PFSK-1 (cell line): ENCODE data around the gene KRT16.

ENCODE experiments used
- FOXP2 ChIP-seq: optimal IDR thresholded peaks from 2 replicates; pipeline ENCODE3; 2011; ENCODE audit warnings: borderline replicate concordance, control low read depth, inconsistent platforms; ENCODE audit not compliant: insufficient read depth; ENCODE audit errors: extremely low read length, extremely low read depth
- POLR2AphosphoS5 ChIP-seq: IDR thresholded peaks from 2 replicates; pipeline ENCODE4 v1.6.1; 2012; ENCODE audit warnings: low read depth, mild to moderate bottlenecking, control low read depth, low read length, moderate library complexity
- SIN3A ChIP-seq: IDR thresholded peaks from 2 replicates; pipeline ENCODE4 v1.6.1; 2012; ENCODE audit warnings: mild to moderate bottlenecking, low read length, moderate library complexity, borderline replicate concordance; ENCODE audit not compliant: insufficient read depth
- TAF1 ChIP-seq: IDR thresholded peaks from 2 replicates; pipeline ENCODE4 v1.6.1; 2012; ENCODE audit warnings: low read length, control low read depth, borderline replicate concordance; ENCODE audit not compliant: insufficient read depth
- TF ChIP-seq, protein P1 (sequence below), 2 experiments: IDR thresholded peaks; 2 replicates each; pipeline versions ENCODE4 v1.6.1 to v1.8.0; 2011 to 2012; ENCODE audit warnings: low read depth in 2 of 2, low read length in 2 of 2, control low read depth in 1 of 2, inconsistent platforms in 1 of 2, mild to moderate bottlenecking in 1 of 2, moderate library complexity in 1 of 2; ENCODE audit not compliant: insufficient read depth in 1 of 2

The KRT16 gene

DNA sequence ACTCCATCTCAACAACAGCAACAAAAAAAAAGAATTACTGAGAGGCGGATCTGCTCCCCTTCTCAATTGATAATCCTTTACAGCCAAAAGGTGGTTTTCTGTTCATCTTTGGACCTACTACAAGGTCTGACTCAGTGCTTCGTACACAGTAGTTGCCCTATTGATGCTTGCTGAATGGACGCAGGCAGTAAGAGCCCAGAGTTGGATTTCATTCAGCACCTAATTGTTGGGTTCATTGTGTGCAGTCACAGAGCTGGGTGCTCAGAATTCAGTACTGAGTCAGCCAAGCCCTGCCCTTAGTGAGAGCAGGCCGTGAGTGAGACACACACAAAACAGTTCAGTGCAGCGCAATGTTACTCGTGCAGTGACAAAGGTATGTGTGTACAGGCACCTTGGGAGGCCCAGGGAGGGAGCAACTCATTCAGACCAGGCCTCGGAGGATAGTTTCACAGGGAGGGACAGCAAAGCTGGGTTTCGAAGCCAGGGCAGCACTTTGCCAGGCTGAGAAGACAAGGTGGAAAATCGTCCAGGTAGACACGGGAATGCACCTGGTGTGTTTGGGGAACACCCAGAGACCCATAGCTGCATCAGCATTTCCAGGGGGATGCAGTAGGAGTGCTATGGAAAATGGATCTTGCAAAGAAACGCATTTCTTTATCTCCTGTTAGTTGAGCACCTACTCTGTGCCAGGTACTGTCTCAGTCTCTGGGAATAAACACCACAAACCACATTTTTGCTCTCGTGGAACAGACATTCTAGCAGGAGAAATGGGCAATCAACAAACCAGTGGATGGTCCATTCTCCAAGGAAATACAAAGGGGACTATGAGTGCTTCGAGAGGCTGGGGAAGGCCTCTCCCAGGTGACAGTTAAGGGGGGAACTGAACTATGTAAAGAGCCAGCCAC lies 29.9 kb upstream of the KRT16 start:
- TF ChIP-seq FOXP2 = no peak
- TF ChIP-seq POLR2AphosphoS5 = no peak
- TF ChIP-seq, protein P1, sequence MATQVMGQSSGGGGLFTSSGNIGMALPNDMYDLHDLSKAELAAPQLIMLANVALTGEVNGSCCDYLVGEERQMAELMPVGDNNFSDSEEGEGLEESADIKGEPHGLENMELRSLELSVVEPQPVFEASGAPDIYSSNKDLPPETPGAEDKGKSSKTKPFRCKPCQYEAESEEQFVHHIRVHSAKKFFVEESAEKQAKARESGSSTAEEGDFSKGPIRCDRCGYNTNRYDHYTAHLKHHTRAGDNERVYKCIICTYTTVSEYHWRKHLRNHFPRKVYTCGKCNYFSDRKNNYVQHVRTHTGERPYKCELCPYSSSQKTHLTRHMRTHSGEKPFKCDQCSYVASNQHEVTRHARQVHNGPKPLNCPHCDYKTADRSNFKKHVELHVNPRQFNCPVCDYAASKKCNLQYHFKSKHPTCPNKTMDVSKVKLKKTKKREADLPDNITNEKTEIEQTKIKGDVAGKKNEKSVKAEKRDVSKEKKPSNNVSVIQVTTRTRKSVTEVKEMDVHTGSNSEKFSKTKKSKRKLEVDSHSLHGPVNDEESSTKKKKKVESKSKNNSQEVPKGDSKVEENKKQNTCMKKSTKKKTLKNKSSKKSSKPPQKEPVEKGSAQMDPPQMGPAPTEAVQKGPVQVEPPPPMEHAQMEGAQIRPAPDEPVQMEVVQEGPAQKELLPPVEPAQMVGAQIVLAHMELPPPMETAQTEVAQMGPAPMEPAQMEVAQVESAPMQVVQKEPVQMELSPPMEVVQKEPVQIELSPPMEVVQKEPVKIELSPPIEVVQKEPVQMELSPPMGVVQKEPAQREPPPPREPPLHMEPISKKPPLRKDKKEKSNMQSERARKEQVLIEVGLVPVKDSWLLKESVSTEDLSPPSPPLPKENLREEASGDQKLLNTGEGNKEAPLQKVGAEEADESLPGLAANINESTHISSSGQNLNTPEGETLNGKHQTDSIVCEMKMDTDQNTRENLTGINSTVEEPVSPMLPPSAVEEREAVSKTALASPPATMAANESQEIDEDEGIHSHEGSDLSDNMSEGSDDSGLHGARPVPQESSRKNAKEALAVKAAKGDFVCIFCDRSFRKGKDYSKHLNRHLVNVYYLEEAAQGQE (IDR thresholded peaks at IDR 0.05; ENCODE audit: insufficient read depth in 1 of 2, low read depth in 2 of 2, low read length in 2 of 2) = no peak

DNA sequence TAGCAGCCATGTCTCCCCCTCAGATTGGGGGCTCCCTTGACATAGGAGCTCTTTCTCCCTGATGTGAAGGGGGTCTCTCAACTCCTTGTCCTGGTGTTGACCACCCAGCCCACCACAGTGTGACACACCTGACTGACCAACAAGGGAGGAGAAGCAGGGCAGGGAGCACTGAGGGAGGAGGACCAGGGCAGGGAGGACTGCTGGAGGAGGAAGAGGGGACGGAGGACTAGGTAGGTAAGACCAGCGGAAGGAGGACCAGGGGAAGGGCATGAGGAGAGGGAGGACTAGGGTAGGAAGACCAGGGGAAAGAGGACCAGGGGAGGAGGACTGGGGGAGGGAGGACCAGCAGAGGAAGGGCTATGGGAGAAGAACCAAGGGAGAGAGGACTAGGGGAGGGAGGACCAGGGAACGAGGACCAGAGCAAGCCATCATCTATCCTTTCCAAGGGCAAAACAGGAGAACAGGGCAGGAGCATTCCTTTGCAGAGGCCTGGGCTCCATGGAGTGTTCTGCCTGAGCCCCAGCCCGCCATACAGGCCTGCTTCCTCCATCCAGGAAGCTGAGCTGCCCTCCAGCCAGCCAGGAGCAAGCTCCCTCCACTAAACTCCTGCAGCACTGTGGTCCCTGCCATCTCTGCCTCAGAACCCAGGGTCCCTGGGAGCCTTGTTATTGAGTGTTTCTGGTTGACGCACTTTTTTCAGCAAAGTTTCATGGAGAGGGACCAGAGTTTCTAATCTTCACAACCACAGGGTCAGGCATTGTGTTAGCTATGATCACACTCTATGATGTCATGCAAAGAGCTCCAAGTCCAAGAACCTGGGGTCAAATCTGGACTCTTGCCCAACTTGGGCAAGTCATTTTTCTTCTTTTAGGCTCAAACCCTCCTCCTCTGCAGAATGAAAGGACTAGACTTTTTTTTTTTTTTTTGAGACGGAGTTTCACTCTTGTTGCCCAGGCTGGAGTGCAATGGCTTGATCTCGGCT lies 27.2 kb upstream of the KRT16 start:
- TF ChIP-seq FOXP2 (no peak), POLR2AphosphoS5 (no peak), SIN3A (no peak), TAF1 (no peak)
- TF ChIP-seq, protein P1 (IDR thresholded peaks at IDR 0.05; ENCODE audit: insufficient read depth in 1 of 2, low read depth in 2 of 2, low read length in 2 of 2) = no peak

GRCh38 chr17:41638941-41639340 lies 26.4 kb upstream of the KRT16 start:
- TF ChIP-seq TAF1 (no peak), POLR2AphosphoS5 (no peak)

- TF ChIP-seq SIN3A = no peak
- TF ChIP-seq FOXP2 = no peak
- TF ChIP-seq POLR2AphosphoS5 = no peak
- no peak for TF ChIP-seq TAF1
- TF ChIP-seq, protein P1 (IDR thresholded peaks at IDR 0.05; ENCODE audit: insufficient read depth in 1 of 2, low read depth in 2 of 2, low read length in 2 of 2) = no peak
These were observed 25.6 kb upstream of the KRT16 start for GRCh38 chr17:41638194-41638593.

- TF ChIP-seq, protein P1 (IDR thresholded peaks at IDR 0.05; ENCODE audit: insufficient read depth in 1 of 2, low read depth in 2 of 2, low read length in 2 of 2) = no peak
- TF ChIP-seq POLR2AphosphoS5 = no peak
- TF ChIP-seq FOXP2 = no peak
- no peak for TF ChIP-seq SIN3A
- no peak for TF ChIP-seq TAF1
These were observed 24.1 kb upstream of the KRT16 start for GRCh38 chr17:41636652-41637051.
